TTC549 (cell line): Measurements from ENCODE around the gene SOX6.
"Not testable (repeated sequence)": the region's sequence is repeated elsewhere in the genome, so short reads cannot be mapped to it uniquely, and the experiment has no call there.

Source experiments
- FAIRE-seq: peaks from 2 replicates; lab custom pipeline; 2012; peaks lifted over from hg19 to GRCh38; lab: Jason Lieb, UNC

SOX6 gene

GRCh38 chr11:15927196-15927863, 429.0 kb downstream of the SOX6 start:
- no peak for FAIRE-seq

GRCh38 chr11:15926071-15926470, 430.3 kb downstream of the SOX6 start:
- FAIRE-seq = no peak

GRCh38 chr11:15923183-15923582, 433.2 kb downstream of the SOX6 start:
- FAIRE-seq = no peak

- FAIRE-seq = not testable (repeated sequence)
These were observed 433.6 kb downstream of the SOX6 start for GRCh38 chr11:15922745-15923144.

- no peak for FAIRE-seq
These were observed 435.3 kb downstream of the SOX6 start for GRCh38 chr11:15920856-15921629.

GRCh38 chr11:15918674-15919073, 437.7 kb downstream of the SOX6 start:
- FAIRE-seq = no peak

GRCh38 chr11:15918212-15918611, 438.1 kb downstream of the SOX6 start:
- FAIRE-seq = no peak
